HL-60/S4 treated with retinoic acid at 250 ng/mL for 4 days and 3 days (cell line): Measurements from ENCODE around the gene GOLT1A.
"Not testable (repeated sequence)": the region's sequence is repeated elsewhere in the genome, so short reads cannot be mapped to it uniquely, and the experiment has no call there.

Experiments
- in situ Hi-C: fragments of 300-500 bp; cut with MboI; formaldehyde crosslinking; loops from 2 replicates; pipeline ENCODE4 v1.7.0; 2022; ENCODE audit warnings: low sequenced_read_pairs

The GOLT1A gene

DNA sequence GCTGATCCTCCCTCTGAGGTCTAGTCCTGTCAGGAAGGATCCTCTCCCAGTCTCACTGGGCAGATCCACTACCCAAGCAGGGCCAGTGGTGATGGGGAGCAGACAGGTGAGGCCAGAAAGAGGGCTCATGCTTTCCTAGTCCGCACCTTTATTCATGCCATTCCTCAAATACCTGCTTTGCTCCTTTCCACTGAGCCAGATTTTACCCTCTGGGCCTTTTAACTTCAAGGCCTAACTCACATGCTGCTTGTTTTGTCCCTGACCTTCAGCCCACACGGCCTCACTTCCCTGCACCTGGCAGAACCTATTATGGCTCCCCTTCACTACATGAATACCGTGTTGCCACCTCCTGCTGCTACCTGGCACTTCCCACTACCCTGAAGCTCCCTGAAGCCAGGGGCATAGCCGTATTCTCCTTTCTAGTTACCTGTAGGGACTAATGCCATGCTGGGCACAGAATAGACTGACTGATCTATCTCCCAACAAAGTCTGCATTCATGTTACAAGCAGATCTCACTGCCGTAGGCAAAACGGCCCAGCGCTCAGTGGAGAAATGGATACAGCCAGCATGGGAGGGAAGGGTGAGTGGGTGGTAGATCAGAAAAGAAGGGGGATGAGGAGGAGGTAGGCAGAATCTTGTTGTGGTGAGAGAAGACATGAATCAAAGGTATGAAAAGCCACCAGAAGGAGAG, 36.1 kb upstream of the GOLT1A start:
- in situ Hi-C loops, result no loop called here

DNA sequence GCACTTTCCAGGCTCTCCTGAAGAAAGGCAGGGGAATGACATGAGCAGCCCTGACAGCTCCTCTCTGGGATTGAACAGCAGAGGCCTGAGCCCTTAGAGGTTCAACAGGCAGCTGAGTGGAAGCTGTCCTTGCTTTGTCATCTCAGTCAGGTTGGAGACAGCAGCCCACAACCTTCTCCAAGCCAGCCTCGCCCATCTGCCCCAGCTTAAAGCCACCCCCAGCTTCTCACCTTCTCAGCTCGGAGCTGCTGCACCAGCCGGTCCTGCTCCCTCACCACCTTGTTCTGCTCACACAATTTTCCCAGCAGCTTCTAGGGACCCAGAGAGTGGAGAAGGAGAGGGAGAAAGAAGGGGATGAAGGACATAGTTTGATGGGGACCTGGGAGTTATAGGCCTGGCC, 35.2 kb upstream of the GOLT1A start:
- in situ Hi-C loops, result no loop called here

DNA sequence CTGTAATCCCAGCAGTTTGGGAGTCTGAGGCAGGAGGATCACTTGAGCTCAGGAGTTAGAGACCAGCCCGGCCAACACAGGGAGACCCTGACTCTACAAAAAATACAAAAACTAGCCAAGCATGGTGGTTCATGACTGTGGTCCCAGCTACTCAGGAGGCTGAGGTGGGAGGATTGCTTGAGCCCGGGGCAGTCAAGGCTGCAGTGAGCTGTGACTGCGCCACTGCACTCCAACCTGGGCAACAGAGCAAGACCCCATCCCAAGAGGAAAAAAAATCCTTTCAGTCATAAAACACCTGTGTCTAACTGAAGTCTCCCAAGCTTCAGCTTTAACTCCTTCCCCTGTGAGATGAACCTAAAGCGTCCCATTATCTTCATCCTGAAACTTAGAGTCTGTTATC, 33.1 kb upstream of the GOLT1A start:
- in situ Hi-C loops, result no loop called here

DNA sequence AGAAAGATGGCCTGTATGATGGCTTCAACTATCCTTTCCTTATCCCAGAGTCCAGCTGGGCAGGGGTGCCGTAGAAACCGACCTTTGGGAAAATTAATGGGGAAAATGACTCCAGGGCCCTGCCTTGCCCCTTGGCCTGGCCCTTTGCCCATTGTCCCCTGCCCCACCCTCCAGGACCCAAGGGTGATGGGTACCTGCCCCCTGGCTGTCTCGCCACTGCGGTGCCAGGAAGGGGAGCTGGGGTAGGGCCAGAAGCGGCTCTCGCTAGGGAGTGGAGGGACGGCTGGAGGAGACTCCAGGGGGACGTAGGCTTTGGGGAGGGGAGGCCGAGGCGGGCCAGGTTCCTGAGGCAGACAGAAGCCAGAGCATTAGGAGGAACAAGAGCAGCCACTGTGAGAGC, 29.1 kb upstream of the GOLT1A start:
- in situ Hi-C loops, result no loop called here

DNA sequence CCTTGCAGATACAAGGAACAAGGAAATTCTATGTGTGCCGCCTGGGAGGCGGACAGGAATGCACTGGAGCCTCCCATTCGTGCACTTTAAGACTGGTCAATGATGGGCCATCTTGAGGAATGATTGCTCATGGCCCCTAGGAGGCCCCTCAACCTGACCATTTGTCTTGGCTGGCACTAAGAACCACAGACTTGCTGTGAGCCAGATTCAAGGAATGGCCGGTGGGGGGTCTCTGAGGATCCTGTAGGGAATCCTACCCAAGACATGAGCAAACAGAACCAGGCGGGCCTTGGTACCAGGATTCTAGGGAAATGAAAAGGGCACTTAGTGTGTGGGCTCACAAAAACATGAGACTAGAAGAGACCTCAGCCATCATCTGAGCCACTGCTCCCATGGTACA, 28.1 kb upstream of the GOLT1A start:
- in situ Hi-C loops, result no loop called here

DNA sequence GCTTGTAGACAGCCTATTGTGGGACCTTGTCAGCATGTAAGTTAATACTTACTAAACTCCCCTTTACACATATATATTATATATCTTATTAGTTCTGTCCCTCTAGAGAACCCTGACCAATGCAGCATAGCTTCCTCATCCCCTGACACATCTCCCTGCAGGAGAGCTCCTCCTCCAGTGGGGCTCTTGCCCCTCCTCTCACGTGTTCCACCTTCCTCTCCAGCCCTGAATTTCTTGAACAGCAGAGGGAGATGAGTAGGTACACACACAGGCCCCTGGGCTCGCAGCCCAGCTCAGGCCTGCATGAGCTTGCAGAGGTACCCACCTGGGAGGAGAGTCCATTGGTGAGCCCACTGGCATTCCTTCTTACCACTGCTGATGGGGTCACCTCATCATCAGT, 27.3 kb upstream of the GOLT1A start:
- in situ Hi-C loops, result no loop called here

DNA sequence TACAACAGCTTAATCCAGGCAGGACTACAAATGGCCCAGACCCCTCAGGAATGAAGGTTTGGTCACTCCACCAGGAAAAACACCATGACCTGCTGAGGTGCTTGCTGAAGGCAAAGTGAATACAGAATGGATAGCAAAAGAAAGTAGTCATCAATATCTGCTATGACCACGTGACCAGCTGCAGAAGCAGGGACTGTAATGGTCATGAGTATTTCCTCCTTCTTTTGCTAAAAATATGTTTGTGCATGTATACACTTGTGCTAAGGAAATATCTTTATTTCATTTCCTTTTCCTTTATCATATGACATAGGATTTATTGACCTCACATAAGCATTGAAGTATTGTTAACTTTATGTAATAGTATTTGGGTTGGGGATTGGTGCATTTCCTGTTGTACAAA, 26.4 kb upstream of the GOLT1A start:
- in situ Hi-C loops, result no loop called here

DNA sequence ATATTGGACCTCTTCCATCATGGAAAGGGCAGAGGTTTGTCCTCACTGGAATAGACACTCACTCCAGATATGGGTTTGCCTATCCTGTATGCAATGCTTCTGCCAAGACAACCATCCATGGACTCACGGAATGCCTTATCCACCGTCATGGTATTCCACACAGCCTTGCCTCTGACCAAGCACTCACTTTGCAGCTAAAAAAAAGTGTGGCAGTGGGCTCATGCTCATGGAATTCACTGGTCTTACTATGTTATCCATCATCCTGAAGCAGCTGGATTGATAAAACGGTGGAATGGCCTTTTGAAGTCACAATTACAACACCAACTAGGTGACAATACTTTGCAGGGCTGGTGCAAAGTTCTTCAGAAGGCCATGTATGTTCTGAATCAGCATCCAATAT, 25.6 kb upstream of the GOLT1A start:
- in situ Hi-C loops, result not testable (repeated sequence)

DNA sequence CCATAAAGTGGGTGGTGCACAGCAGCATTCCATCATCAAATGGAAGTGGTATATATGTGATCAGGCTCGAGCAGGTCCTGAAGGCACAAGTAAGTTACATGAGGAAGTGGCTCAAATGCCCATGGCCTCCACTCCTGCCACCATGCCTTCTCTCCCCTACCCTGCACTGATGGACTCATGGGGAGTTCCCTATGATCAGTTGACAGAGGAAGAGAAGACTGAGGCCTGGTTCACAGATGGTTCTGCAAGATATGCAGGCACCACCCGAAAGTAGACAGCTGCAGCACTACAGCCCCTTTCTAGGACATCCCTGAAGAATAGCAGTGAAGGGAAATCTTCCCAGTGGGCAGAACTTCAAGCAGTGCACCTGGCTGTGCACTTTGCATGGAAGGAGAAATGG, 24.7 kb upstream of the GOLT1A start:
- in situ Hi-C loops, result not testable (repeated sequence)

DNA sequence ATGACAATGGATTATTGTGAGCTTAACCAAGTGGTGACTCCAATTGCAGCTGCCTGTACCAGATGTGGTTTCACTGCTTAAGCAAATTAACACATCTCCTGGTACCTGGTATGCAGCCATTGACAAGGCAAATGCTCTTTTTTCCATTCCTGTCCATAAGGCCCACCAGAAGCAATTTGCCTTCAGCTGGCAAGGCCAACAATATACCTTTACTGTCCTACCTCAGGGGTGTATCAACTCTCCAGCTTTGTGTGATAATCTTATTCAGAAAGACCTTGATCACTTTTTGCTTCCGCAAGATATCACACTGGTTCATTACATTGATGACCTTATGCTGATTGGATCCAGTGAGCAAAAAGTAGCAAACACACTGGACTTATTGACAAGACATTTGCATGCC, 23.7 kb upstream of the GOLT1A start:
- in situ Hi-C loops, result not testable (repeated sequence)

DNA sequence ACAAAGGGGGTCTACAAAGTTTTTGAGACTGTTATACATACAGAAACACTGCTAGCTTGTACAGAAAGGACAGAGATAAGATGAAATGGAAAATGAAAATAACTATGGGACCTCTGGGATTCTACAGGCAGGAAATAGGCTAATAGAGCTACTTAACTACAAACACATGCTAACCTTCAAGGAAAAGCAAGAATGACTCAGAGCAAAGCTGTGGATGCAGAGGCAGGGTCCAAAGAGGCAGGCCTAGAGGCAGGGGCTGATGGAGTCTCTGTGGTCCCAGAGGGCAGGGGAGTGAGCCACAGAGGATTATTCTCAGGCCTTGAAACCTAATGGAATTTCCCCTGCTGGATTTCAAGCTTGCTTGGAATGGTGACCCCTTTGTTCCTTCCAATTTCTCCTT, 18.7 kb upstream of the GOLT1A start:
- in situ Hi-C loops, result no loop called here

DNA sequence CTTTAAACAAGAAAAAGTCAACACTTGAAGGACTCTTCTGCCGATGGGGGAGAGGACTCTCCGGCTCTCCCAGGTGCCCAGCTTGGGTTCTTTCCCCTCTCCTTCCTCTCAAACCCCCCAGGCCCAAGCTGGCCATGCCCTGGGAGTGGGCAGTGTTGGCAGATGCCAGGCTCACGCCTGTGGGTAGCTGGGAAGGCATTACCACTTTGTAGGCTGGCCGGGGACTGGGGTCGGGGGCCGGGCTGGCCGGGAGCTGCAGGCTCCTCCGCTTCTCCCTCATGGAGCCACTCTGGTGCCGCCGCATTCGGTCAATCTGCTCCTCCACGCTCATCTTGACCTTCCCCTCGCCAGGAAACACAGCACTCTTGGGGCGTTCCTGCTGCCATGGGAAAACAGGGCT, 16.4 kb upstream of the GOLT1A start:
- in situ Hi-C loops, result no loop called here

DNA sequence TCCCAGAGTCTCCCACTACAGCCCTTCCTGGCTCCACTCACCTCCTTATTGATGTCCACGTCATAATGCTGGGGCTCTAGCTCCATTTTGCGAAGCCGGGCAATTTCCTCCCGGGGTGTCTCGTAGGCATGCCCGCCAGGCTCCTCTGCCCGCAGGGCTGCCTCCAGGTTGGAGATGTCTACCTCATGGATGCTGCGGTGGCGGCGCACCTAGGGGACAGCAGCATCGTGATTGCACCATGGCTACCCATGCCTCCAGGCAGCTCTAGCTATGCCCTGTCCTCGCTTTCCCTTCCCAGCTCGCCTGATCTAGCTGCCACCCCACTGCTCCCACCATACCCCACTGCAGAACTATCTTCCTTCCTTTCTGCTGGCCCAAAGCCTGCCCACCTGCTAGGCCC, 15.1 kb upstream of the GOLT1A start:
- in situ Hi-C loops, result no loop called here

DNA sequence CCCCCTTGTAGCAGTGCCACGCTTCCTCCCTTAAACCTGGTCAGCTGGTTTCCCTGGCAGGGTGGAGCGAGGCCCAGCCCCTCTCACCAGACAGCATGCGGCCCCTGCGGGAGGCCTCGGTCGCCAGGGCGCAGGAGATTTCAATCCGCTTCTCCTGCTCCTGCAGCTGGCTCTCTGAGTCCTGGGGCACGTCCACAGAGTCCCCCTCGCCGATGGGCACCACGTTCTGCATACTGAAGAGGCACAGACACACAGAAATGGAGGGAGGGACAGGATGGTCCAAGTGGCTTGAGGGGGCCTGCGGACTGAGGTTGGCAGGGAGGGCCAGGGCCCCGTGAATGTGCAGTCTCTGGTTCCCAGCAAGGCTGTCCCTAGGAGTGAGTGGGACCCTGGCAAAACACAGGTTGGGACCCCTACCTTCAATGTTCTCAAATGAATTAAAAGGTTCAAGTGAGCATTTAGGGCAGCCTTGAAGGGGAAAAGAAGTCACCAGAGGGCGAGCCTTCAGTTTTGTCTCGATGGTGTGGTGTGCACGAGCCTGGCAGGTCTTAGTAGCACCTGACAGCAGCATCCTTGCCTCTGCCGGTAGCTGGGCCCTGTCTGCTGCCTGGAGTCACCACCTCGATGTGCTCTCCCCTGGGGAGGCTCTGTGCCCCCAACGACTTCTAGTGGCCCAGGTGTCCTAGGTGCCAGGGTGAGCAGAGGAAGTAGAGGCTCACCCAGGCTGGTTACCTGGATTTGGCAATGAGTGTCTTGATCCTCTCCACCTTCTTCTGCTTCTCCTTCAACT, 14.4 kb upstream of the GOLT1A start:
- in situ Hi-C loops, result no loop called here

DNA sequence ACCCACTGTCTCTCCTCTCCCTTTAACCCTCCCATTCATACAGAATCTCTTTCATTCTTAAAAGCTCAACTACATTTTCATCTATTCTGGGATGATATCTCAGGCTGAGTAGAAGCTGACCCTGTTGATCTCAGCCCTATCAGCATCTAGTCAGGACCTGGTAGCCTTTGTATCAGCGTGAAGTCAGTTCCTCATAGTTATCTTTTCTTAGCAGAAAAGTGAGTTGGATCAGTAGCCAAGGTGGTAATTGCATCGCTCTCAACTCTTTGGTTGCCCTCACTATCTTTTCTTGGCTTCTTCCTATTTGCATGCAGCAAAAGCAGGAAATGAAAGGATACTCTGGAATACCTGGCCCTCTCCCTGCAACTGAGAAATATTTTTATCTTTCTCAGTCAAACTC, 13.6 kb upstream of the GOLT1A start:
- in situ Hi-C loops, result no loop called here

DNA sequence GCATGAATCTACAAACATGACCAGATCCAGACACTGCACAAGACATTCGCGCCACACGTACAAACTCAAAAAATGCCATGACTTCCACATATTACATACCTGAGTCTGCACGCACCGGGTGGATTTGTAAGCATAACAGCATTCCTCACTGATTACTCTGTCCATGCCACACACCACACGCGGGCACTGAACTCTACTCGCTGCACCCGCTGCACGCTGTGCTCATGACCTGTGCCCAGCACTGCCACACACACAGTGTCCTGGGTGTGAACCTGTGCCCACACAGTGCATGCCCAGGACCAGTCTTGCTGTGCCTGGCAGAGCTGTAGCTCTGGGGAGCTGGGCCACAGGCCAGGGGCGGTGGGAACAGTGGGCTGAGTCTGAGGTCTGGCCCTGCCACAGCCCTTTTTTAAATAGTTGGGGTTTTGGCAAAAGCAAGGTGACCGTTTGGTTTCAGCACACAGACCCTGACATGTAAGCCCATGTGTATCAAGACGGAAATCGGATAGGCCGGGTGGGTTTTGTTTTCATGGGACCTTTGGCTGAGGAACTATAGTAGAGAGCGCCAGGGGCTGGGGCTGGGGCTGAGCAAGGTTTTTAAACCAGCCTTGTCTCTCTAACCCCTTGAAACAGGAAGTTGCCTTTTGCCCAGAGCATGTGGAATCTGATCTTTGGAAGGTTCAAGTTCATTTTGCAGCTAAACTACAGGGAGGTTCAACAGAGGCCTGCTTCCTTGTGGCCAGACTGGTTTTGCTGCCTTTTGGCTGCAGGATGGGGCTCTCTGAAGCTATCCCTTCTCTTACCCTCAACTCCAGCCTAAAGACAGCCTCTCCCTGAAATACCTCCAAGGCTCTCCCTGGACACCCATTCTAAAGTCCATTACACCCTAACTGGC, 12.3 kb upstream of the GOLT1A start:
- in situ Hi-C loops, result no loop called here

DNA sequence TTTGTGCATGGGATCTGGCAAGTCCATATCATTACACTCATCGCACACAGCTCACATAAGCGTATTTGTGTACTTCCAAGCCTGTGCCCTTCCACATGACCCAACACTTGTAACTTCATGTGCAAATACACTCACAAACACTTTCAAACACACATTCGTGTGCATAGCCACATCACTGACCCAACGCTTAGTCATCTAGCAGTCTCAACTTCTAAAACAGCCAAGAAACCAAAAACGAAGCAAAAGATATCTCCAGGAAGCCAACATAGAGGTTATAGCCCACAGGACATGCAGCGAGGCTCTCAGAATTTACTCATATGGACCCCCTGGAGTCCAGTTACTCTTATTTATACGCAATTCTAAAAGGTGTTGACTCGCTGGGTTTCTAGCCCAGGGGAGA, 10.9 kb upstream of the GOLT1A start:
- in situ Hi-C loops, result no loop called here

DNA sequence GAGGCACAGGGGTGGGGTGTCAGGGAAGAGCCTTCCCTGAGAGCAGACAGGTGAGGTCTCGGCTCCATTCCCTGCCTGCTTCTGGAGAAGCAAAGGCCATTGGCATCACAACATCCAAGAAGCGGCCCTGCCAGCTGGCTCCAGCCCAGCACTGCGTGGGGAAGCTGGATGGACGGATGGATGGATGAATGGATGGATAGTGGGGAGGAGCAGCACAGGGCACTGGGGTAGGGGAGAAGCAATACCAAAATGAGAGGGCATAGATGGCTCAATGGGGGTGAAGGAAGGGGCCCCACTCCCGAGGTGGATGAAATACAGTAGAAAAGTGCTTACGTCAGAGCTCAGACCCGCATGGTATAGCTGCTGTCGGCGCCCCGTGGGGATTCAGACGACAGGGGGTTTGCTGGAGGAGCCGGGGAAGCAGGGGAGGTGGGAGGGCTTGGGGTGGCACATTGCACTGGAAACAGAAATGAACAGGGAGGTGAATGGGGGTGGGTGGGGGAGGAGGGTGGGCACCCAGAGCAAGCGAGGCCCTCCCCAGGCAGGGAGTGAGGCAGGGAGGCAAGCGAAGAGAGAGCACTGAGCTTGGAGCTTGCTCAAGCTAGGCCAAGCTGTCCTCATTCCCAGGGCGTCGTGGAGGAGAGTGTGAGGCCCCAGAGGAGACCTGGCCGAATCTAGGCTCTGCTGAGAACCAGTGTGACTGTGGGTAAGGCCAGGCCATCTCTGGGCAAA, 9.5 kb upstream of the GOLT1A start:
- in situ Hi-C loops, result no loop called here

DNA sequence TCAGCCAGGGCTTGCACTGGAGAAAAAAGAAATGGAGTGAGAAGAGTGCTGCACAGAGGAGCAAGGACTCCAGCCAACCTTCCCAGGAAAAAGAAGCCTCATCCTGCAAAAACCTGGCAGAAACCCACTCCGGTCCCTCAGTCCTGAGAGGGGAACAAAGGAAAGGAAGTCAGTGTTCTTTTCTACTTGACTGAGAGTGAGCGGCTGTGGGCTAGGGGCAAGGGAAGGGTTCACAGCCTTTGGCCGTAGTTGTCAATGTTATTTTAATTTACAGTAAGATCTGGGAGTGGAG, 8.9 kb upstream of the GOLT1A start:
- in situ Hi-C loops, result no loop called here

DNA sequence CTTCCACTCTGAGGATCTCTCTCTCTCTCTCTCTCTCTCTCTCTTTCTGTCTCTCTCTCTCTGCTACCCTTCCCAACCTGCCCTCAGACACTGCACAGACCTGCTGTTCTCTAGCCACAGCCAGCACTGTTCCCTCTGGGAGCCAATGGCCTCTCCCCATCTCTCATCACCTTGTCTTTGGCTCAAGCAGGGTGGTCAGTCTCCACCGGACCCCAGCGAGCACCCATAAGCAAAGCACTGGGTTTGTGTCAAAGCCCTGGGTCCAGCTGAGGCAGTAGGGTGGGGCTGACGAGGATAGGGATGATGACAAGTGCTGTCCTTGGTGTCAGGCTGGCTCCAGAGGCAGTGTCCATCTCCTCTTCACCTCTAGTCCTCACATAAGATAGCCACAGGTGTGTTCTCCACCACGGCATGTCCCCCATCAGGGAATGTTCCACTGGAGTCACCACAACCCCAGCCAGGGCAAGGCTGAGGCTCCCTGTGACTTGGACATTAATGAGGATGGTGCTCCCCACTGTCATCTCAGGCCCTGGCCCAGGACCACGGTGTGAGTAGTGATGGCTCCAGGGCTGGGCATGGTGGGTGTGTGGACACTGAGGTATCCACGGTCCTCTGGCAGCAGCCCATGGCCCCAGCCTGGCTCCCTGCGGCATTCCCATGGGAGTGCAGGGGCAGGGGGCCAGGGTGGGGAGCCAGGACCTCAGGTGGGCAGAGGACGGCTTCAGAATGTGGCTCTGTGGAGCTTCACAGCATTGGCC, 8.4 kb upstream of the GOLT1A start:
- in situ Hi-C loops, result no loop called here

DNA sequence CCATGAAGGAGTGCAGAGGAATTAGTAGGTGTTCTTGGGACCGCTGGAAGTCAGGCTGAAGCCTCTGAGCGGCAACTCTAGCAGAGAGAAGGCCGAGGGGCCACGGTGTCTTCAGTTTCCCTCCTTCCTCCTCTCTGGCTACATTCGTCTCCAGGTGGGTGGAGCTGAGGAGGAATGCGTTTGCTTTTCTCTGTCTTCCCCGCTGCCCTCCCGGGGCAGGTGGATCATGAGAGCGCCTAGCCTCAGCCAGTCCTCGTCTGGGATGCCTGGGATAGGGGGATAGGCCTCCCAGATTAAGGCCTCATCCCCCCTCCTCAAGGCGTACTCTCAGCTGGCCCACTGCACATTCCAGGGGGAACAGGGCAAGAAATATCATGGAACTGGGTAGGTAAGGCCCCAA, 7.5 kb upstream of the GOLT1A start:
- in situ Hi-C loops, result no loop called here
